Osteoblast (primary cell): ENCODE measurements around the gene ACP3. TPM values are rescaled to one million over a fixed set of nuclear protein-coding genes. Genes with fewer than 3 reads are reported as not detected.

ENCODE experiments used
- DNase-seq: peaks from one replicate; pipeline ENCODE4 v3.0.0; 2011; ENCODE audit warnings: low spot score, mixed read lengths; ENCODE audit not compliant: insufficient read length; ENCODE audit errors: missing footprints
- H2AFZ ChIP-seq: 2 replicates; pipeline ENCODE4 v1.6.0; 2011; ENCODE audit warnings: mild to moderate bottlenecking, low read length
- H3K27ac ChIP-seq: 2 replicates; pipeline ENCODE4 v1.5.1; 2011; ENCODE audit warnings: mild to moderate bottlenecking, low read depth, low read length, moderate library complexity
- H3K27me3 ChIP-seq: 2 replicates; pipeline ENCODE4 v1.6.0; 2012; ENCODE audit warnings: mild to moderate bottlenecking, control low read depth, inconsistent platforms, low read length, moderate library complexity; ENCODE audit not compliant: insufficient read depth
- H3K36me3 ChIP-seq: 2 replicates; pipeline ENCODE4 v1.5.1; 2011; ENCODE audit warnings: mild to moderate bottlenecking, low read length, control low read depth, moderate library complexity; ENCODE audit not compliant: insufficient read depth
- H3K4me1 ChIP-seq: 2 replicates; pipeline ENCODE4 v1.5.1; 2011; ENCODE audit warnings: mild to moderate bottlenecking, low read length, control low read depth, moderate library complexity; ENCODE audit not compliant: insufficient read depth
- H3K4me2 ChIP-seq: 2 replicates; pipeline ENCODE4 v1.6.0; 2011; ENCODE audit warnings: mild to moderate bottlenecking, low read length; ENCODE audit not compliant: insufficient read depth
- H3K4me3 ChIP-seq: fragments of 200-600 bp; sonication (generic); 3 replicates; pipeline ENCODE4 v1.5.1; 2012; ENCODE audit warnings: mild to moderate bottlenecking, low read length, inconsistent platforms; ENCODE audit not compliant: insufficient read depth
- H3K79me2 ChIP-seq: 2 replicates; pipeline ENCODE4 v1.6.0; 2012; ENCODE audit warnings: mild to moderate bottlenecking, low read length, control low read depth, inconsistent platforms; ENCODE audit not compliant: insufficient read depth
- H3K9me3 ChIP-seq: 2 replicates; pipeline ENCODE4 v1.5.1; 2011; ENCODE audit warnings: low read depth, low read length, control low read depth
- H4K20me1 ChIP-seq: 2 replicates; pipeline ENCODE4 v1.6.0; 2012; ENCODE audit warnings: mild to moderate bottlenecking, low read length, control low read depth; ENCODE audit not compliant: insufficient read depth
- total RNA-seq: library from RNA; depleted of rRNA; stranded (reverse); fragments of >200 nt; gene quantifications from 2 replicates; pipeline ENCODE4 v1.2.3, GENCODE V29; 2012
- TF ChIP-seq, protein P1 (sequence below): IDR thresholded peaks from 2 replicates; pipeline ENCODE4 v1.5.1; 2011; ENCODE audit warnings: mild to moderate bottlenecking, low read depth, low read length, moderate library complexity; ENCODE audit errors: extremely low read depth

Gene ACP3
- total RNA-seq, 1 donor: under 0.01 TPM

DNA sequence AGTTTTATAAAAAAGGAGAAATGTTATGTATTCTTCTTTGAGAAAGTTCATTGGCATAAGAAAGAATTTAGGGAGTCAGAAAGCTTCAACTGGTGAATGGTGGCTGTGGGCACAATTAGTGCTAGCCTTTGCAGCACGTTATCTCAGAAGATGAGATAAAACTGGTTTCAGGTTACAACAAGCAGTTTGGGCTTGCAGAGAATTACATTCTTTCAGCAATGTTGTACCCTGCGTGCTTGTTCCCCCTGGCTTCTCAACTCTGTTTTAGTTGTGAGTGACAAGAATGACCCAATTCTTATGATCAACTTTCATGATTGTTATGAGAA is 31.6 kb upstream of the ACP3 start:
- Histone ChIP-seq H3K27ac (no peak overlapping the region), H3K4me3 (no peak overlapping the region), H3K79me2 (no peaks in the 10 kb centered on the region), H3K9me3 (no peaks in the 10 kb centered on the region), H3K4me1 (no peaks in the 10 kb centered on the region), H3K27me3 (no peaks in the 10 kb centered on the region), H2AFZ (no peak overlapping the region), H3K4me2 (no peak overlapping the region), H3K36me3 (no peaks in the 10 kb centered on the region), H4K20me1 (no peaks in the 10 kb centered on the region)
- DNase-seq: no peak
- TF ChIP-seq, protein P1, sequence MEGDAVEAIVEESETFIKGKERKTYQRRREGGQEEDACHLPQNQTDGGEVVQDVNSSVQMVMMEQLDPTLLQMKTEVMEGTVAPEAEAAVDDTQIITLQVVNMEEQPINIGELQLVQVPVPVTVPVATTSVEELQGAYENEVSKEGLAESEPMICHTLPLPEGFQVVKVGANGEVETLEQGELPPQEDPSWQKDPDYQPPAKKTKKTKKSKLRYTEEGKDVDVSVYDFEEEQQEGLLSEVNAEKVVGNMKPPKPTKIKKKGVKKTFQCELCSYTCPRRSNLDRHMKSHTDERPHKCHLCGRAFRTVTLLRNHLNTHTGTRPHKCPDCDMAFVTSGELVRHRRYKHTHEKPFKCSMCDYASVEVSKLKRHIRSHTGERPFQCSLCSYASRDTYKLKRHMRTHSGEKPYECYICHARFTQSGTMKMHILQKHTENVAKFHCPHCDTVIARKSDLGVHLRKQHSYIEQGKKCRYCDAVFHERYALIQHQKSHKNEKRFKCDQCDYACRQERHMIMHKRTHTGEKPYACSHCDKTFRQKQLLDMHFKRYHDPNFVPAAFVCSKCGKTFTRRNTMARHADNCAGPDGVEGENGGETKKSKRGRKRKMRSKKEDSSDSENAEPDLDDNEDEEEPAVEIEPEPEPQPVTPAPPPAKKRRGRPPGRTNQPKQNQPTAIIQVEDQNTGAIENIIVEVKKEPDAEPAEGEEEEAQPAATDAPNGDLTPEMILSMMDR: no peak

DNA sequence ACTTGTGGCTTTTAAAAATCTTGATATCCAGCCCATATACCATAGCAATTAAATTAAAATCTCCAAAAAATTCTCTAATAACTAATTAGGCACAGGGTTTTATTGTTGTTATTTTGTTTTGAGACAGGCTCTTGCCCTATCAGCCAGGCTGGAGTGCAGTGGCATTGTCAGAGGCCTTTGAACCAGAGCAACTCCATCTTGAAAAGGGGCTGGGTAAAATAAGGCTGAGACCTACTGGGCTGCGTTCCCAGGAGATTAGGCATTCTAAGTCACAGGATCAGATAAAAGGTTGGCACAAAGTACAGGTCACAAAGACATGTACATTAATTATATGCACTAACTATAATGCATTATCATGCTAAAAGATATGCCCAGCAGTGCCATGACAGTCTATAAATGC is 31.2 kb upstream of the ACP3 start:
- Histone ChIP-seq H3K27ac (no peak overlapping the region), H2AFZ (no peak overlapping the region), H3K4me3 (no peak overlapping the region), H4K20me1 (no peaks in the 10 kb centered on the region), H3K4me2 (no peak overlapping the region), H3K79me2 (no peaks in the 10 kb centered on the region), H3K36me3 (no peaks in the 10 kb centered on the region), H3K9me3 (no peaks in the 10 kb centered on the region), H3K27me3 (no peaks in the 10 kb centered on the region), H3K4me1 (peaks cover 4% of the 10 kb centered on the region)
- DNase-seq: no peak
- TF ChIP-seq, protein P1: no peak

DNA sequence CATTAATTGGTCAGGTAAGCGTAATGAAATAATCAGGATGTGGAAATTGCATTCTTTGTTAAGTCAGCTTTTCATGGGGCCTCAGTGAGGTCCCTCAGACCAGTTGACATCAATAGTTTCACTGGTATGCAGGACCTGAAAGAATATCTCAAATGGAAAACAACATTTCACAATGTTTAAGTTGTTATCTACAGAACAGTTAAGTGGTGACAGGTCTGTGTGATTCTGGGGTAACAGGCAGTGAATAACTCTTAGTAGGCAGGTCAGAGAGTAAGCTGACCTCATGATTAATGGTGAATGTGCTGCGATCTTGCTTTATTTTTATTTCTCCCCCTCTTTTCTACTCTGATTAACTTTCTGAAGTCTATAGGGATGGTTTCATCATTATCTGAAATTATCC is 28.9 kb upstream of the ACP3 start:
- Histone ChIP-seq H3K9me3 (no peaks in the 10 kb centered on the region), H4K20me1 (no peaks in the 10 kb centered on the region), H3K4me3 (no peak overlapping the region), H2AFZ (no peak overlapping the region), H3K36me3 (no peaks in the 10 kb centered on the region), H3K79me2 (no peaks in the 10 kb centered on the region), H3K27ac (no peak overlapping the region), H3K27me3 (no peaks in the 10 kb centered on the region), H3K4me2 (no peak overlapping the region), H3K4me1 (peaks cover 4% of the 10 kb centered on the region)
- TF ChIP-seq, protein P1: no peak
- no peak for DNase-seq

DNA sequence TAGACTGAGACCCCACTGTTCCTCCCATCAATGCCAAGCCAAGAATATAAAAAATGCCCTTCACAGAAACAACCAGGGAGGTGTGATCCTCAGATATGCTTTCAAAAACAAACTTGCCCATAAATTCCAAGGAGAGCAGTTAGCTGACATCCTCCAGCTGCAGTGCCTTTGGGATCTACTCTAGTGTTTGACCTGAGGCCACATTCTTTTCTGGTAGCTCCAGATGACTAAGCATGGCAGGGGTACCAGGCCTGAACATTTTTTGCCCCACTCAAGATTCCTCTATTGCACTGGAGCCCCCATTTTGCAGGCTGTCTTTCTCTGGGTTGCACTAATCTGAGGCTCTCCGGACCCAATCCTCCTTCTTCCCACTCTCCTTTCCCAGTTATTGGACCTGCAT is 27.9 kb upstream of the ACP3 start:
- Histone ChIP-seq H3K4me2 (no peak overlapping the region), H3K27me3 (no peaks in the 10 kb centered on the region), H3K9me3 (no peaks in the 10 kb centered on the region), H3K4me3 (no peak overlapping the region), H2AFZ (no peak overlapping the region), H3K27ac (no peak overlapping the region), H3K79me2 (no peaks in the 10 kb centered on the region), H3K4me1 (peaks cover 4% of the 10 kb centered on the region), H3K36me3 (no peaks in the 10 kb centered on the region), H4K20me1 (no peaks in the 10 kb centered on the region)
- TF ChIP-seq, protein P1: no peak
- no peak for DNase-seq
